ENCODE measurements around the gene ZBTB16. TPM values are rescaled to one million over a fixed set of nuclear protein-coding genes. Genes with fewer than 3 reads are reported as not detected.

Gene ZBTB16
- polyA plus RNA-seq, 1 donor from 2014 or later: 0.45 TPM

DNA sequence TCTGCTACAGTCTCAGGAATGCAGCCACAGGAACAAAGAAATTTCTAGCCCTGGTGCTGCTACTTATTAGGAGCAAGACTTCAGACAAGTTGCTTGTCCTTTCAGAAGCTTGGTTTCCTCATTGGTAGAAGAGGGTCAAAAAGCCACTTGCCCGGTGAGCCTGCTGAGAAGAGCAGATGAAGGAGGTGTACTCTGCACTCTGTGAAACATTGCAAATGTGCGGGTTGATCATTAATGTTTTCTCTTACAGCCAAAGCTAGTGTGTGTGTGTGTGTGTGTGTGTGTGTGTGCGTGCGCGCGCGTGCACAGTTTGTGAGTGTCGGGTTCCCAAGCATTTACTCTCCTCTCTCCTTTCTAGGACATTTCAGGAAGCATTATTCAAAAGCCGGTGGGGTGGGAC, 150.4 kb downstream of the ZBTB16 start:
- TF ChIP-seq RAD21 (conservative IDR thresholded peaks at IDR 0.05): no peak
- TF ChIP-seq TAF1 (IDR thresholded peaks at IDR 0.05; ENCODE audit: low read depth): no peak
- TF ChIP-seq EP300 (conservative IDR thresholded peaks at IDR 0.05; ENCODE audit: poor library complexity, severe bottlenecking): no peak
- TF ChIP-seq, protein P1, sequence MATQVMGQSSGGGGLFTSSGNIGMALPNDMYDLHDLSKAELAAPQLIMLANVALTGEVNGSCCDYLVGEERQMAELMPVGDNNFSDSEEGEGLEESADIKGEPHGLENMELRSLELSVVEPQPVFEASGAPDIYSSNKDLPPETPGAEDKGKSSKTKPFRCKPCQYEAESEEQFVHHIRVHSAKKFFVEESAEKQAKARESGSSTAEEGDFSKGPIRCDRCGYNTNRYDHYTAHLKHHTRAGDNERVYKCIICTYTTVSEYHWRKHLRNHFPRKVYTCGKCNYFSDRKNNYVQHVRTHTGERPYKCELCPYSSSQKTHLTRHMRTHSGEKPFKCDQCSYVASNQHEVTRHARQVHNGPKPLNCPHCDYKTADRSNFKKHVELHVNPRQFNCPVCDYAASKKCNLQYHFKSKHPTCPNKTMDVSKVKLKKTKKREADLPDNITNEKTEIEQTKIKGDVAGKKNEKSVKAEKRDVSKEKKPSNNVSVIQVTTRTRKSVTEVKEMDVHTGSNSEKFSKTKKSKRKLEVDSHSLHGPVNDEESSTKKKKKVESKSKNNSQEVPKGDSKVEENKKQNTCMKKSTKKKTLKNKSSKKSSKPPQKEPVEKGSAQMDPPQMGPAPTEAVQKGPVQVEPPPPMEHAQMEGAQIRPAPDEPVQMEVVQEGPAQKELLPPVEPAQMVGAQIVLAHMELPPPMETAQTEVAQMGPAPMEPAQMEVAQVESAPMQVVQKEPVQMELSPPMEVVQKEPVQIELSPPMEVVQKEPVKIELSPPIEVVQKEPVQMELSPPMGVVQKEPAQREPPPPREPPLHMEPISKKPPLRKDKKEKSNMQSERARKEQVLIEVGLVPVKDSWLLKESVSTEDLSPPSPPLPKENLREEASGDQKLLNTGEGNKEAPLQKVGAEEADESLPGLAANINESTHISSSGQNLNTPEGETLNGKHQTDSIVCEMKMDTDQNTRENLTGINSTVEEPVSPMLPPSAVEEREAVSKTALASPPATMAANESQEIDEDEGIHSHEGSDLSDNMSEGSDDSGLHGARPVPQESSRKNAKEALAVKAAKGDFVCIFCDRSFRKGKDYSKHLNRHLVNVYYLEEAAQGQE (IDR thresholded peaks at IDR 0.05; ENCODE audit: borderline replicate concordance): no peak
- no peak for TF ChIP-seq SMC3 (conservative IDR thresholded peaks at IDR 0.05; ENCODE audit: poor library complexity)
- TF ChIP-seq, protein P2, sequence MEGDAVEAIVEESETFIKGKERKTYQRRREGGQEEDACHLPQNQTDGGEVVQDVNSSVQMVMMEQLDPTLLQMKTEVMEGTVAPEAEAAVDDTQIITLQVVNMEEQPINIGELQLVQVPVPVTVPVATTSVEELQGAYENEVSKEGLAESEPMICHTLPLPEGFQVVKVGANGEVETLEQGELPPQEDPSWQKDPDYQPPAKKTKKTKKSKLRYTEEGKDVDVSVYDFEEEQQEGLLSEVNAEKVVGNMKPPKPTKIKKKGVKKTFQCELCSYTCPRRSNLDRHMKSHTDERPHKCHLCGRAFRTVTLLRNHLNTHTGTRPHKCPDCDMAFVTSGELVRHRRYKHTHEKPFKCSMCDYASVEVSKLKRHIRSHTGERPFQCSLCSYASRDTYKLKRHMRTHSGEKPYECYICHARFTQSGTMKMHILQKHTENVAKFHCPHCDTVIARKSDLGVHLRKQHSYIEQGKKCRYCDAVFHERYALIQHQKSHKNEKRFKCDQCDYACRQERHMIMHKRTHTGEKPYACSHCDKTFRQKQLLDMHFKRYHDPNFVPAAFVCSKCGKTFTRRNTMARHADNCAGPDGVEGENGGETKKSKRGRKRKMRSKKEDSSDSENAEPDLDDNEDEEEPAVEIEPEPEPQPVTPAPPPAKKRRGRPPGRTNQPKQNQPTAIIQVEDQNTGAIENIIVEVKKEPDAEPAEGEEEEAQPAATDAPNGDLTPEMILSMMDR (IDR thresholded peaks at IDR 0.05; ENCODE audit: poor library complexity, severe bottlenecking): no peak
- no peak for TF ChIP-seq POLR2AphosphoS5 (IDR thresholded peaks at IDR 0.05)
- no peaks in the 10 kb centered on the region for H4K20me1 ChIP-seq (ENCODE audit: insufficient read depth)
- no peak overlapping the region for H2AFZ ChIP-seq (ENCODE audit: low read depth, low read length)
- H3K9me2 ChIP-seq (ENCODE audit: insufficient read depth, low read length): no peaks in the 10 kb centered on the region
- H3K27me3 ChIP-seq (ENCODE audit: insufficient read depth, low read depth, low read length): no peaks in the 10 kb centered on the region
- no peaks in the 10 kb centered on the region for H3K36me3 ChIP-seq (ENCODE audit: insufficient read depth, low read length)
- no peak overlapping the region for H3K9ac ChIP-seq (ENCODE audit: low read length)
- H3K27ac ChIP-seq (ENCODE audit: low read length): no peak overlapping the region
- H3K4me2 ChIP-seq (ENCODE audit: low read length): no peak overlapping the region
- no peaks in the 10 kb centered on the region for H3K79me2 ChIP-seq (replicated peaks; ENCODE audit: insufficient read depth, low read length)
- H3K4me3 ChIP-seq (ENCODE audit: low read length): no peak overlapping the region
- H3F3A ChIP-seq (ENCODE audit: insufficient read depth, low read length, poor library complexity, severe bottlenecking): no peaks in the 10 kb centered on the region
- H3K9me3 ChIP-seq (ENCODE audit: low read length): no peaks in the 10 kb centered on the region

DNA sequence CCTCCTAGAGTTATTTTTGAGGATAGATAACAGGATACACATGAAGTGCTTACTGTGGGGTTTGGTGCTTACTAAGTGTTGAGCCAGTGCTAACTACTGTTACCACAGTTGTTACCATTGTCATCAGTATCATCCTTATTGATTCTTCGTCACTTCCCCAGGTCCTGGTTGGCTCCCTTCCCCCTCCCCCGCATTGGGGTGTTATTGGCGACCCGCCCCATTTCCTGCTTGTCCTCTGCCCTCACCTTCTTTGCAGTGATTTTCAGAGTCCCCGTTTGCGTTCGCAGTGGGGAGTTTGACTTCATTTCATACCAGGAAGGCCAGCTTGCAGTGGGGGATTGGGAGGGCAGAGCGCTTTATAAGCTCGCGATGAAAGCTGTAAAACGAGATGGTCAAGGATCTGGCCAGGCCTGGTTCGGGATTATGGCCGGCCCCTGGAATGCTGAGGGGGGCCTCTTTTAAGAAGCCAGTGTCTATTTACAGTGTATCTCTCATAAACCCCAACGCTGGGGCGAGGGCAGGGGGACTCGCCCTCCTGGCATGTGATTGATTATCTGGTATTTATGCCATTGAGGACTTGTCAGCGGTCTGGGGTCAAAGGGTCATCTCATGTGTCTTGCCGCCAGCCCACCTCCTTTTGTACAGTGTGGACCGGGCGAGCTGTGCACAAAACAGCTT, 152.1 kb downstream of the ZBTB16 start:
- Histone ChIP-seq H3K9me2 (ENCODE audit: insufficient read depth, low read length) (no peaks in the 10 kb centered on the region), H3K36me3 (ENCODE audit: insufficient read depth, low read length) (no peaks in the 10 kb centered on the region), H3K4me2 (ENCODE audit: low read length) (no peak overlapping the region)

More for the DNA sequence above, 152.1 kb downstream of the ZBTB16 start:
- no peaks in the 10 kb centered on the region for H3F3A ChIP-seq (ENCODE audit: insufficient read depth, low read length, poor library complexity, severe bottlenecking)
- H3K27me3 ChIP-seq (ENCODE audit: insufficient read depth, low read depth, low read length): no peaks in the 10 kb centered on the region
- H3K9me3 ChIP-seq (ENCODE audit: low read length): no peaks in the 10 kb centered on the region
- H2AFZ ChIP-seq (ENCODE audit: low read depth, low read length): no peak overlapping the region
- H4K20me1 ChIP-seq (ENCODE audit: insufficient read depth): no peaks in the 10 kb centered on the region
- no peaks in the 10 kb centered on the region for H3K79me2 ChIP-seq (replicated peaks; ENCODE audit: insufficient read depth, low read length)
- TF ChIP-seq RAD21 (conservative IDR thresholded peaks at IDR 0.05): no peak
- TF ChIP-seq MXI1 (conservative IDR thresholded peaks at IDR 0.05; ENCODE audit: poor library complexity, severe bottlenecking): no peak
- TF ChIP-seq, protein P2 (IDR thresholded peaks at IDR 0.05; ENCODE audit: poor library complexity, severe bottlenecking): no peak
- TF ChIP-seq EP300 (conservative IDR thresholded peaks at IDR 0.05; ENCODE audit: poor library complexity, severe bottlenecking): no peak
- no peak for TF ChIP-seq EZH2 (IDR thresholded peaks at IDR 0.05; ENCODE audit: borderline replicate concordance, insufficient read depth, low read length, poor library complexity, severe bottlenecking)
- no peak for TF ChIP-seq POLR2AphosphoS5 (IDR thresholded peaks at IDR 0.05)
- TF ChIP-seq, protein P1 (IDR thresholded peaks at IDR 0.05; ENCODE audit: borderline replicate concordance): no peak
- TF ChIP-seq SMC3 (conservative IDR thresholded peaks at IDR 0.05; ENCODE audit: poor library complexity): no peak
- TF ChIP-seq TAF1 (IDR thresholded peaks at IDR 0.05; ENCODE audit: low read depth): no peak
- no peak overlapping the region for H3K4me3 ChIP-seq (ENCODE audit: low read length)
- H3K9ac ChIP-seq (ENCODE audit: low read length): no peak overlapping the region
- no peak overlapping the region for H3K27ac ChIP-seq (ENCODE audit: low read length)
